ENCODE measurements around the gene FUNDC1.

Gene FUNDC1

DNA sequence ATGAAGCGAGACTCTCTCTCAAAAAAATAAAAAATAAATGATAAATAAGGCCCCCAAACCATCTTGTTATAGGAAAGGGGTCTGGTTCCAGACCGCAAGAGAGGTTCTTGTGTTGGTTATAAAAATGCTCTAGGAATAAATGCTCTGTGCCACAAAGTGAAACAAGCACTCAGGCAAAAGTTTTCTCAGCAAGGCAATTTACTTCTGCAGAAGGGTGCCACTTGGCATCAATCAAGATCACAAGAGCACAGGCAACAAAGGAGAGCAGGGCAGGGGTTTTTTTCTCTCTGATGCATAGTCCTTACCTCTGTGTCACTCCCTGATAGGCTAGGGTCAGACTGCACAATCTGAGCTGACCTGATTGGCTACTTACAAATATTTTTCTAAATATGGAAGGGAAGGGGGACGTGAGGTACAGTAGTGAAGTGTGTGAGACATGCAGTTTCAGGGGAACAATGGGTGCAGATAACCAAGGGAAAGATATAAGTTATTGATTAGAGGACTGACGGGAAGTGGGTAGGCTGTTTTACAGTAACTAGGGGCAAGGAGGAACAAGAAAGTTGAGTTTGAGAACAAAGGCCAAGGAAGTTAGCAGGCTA lies 29.8 kb upstream of the FUNDC1 start:
- no peak for TF ChIP-seq ZBTB7A (IDR thresholded peaks at IDR 0.05; ENCODE audit: low read depth)
- no peak for TF ChIP-seq FOXM1 (IDR thresholded peaks at IDR 0.05; ENCODE audit: borderline replicate concordance, low read depth)
- no peak for TF ChIP-seq CREB1 (IDR thresholded peaks at IDR 0.05; ENCODE audit: low read depth)
- no peak for TF ChIP-seq YY1 (IDR thresholded peaks at IDR 0.05; ENCODE audit: low read depth)
- TF ChIP-seq, protein P1, sequence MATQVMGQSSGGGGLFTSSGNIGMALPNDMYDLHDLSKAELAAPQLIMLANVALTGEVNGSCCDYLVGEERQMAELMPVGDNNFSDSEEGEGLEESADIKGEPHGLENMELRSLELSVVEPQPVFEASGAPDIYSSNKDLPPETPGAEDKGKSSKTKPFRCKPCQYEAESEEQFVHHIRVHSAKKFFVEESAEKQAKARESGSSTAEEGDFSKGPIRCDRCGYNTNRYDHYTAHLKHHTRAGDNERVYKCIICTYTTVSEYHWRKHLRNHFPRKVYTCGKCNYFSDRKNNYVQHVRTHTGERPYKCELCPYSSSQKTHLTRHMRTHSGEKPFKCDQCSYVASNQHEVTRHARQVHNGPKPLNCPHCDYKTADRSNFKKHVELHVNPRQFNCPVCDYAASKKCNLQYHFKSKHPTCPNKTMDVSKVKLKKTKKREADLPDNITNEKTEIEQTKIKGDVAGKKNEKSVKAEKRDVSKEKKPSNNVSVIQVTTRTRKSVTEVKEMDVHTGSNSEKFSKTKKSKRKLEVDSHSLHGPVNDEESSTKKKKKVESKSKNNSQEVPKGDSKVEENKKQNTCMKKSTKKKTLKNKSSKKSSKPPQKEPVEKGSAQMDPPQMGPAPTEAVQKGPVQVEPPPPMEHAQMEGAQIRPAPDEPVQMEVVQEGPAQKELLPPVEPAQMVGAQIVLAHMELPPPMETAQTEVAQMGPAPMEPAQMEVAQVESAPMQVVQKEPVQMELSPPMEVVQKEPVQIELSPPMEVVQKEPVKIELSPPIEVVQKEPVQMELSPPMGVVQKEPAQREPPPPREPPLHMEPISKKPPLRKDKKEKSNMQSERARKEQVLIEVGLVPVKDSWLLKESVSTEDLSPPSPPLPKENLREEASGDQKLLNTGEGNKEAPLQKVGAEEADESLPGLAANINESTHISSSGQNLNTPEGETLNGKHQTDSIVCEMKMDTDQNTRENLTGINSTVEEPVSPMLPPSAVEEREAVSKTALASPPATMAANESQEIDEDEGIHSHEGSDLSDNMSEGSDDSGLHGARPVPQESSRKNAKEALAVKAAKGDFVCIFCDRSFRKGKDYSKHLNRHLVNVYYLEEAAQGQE (IDR thresholded peaks at IDR 0.05; ENCODE audit: low read depth) = no peak
- no peak for TF ChIP-seq TAF1 (IDR thresholded peaks at IDR 0.05; ENCODE audit: low read depth)
- TF ChIP-seq, protein P2, sequence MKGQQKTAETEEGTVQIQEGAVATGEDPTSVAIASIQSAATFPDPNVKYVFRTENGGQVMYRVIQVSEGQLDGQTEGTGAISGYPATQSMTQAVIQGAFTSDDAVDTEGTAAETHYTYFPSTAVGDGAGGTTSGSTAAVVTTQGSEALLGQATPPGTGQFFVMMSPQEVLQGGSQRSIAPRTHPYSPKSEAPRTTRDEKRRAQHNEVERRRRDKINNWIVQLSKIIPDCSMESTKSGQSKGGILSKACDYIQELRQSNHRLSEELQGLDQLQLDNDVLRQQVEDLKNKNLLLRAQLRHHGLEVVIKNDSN (IDR thresholded peaks at IDR 0.05) = no peak
- TF ChIP-seq TCF12 (IDR thresholded peaks at IDR 0.05; ENCODE audit: low read depth) = no peak
- TF ChIP-seq RAD21 (IDR thresholded peaks at IDR 0.05; ENCODE audit: low read depth) = no peak
- no peak for TF ChIP-seq TEAD4 (IDR thresholded peaks at IDR 0.05)
- no peak for TF ChIP-seq EP300 (IDR thresholded peaks at IDR 0.05; ENCODE audit: borderline replicate concordance)
- TF ChIP-seq, protein P3, sequence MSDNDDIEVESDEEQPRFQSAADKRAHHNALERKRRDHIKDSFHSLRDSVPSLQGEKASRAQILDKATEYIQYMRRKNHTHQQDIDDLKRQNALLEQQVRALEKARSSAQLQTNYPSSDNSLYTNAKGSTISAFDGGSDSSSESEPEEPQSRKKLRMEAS (IDR thresholded peaks at IDR 0.05) = no peak
- TF ChIP-seq CEBPB (IDR thresholded peaks at IDR 0.05) = no peak
- TF ChIP-seq EGR1 (IDR thresholded peaks at IDR 0.05) = no peak
- TF ChIP-seq NFIC (IDR thresholded peaks at IDR 0.05) = no peak

DNA sequence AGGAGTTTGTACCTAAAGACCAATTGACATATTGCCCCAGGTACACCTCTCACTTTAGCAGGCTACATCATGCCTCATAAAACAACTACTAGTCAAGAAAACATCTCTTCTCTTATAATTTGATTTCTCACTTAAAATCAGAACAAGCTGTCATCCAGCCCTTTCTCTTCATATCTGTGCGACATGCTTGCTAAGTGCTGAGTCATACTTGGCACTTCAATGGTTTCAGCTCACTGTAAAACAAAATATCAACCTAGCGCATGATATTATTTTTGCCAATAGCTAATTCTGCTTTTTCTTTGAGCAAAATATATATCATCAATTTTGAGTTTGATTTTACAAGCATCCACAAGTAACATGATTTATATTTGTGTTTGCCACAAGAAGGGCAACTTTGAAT lies 27.9 kb upstream of the FUNDC1 start:
- no peak for TF ChIP-seq CREB1 (IDR thresholded peaks at IDR 0.05; ENCODE audit: low read depth)

DNA sequence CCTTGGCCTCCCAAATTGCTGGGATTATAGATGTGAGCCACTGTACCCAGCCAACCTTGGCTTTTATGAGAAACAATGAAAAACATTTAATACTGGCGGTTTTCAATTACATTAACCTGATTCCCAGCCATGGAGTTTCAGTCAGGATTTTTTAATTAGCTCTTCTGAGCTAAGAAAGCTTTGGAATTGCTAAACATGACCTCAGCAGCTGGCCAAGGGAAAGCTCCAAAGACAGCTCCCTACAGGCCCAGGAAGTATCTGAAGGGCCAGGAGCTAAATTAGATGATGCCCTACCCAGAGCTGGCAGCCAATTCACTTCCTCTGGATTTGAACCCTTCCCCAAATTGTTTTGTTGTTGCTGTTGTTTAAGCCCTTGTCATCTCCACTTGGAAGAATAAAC lies 26.5 kb upstream of the FUNDC1 start:
- no peak for TF ChIP-seq CEBPB (IDR thresholded peaks at IDR 0.05)
- no peak for TF ChIP-seq TAF1 (IDR thresholded peaks at IDR 0.05; ENCODE audit: low read depth)
- TF ChIP-seq, protein P1 (IDR thresholded peaks at IDR 0.05; ENCODE audit: low read depth) = no peak
- no peak for TF ChIP-seq CREB1 (IDR thresholded peaks at IDR 0.05; ENCODE audit: low read depth)
- TF ChIP-seq, protein P3 (IDR thresholded peaks at IDR 0.05) = no peak
- TF ChIP-seq, protein P2 (IDR thresholded peaks at IDR 0.05) = no peak
- no peak for TF ChIP-seq YY1 (IDR thresholded peaks at IDR 0.05; ENCODE audit: low read depth)
- TF ChIP-seq EGR1 (IDR thresholded peaks at IDR 0.05) = no peak
- TF ChIP-seq NFIC (IDR thresholded peaks at IDR 0.05) = no peak
- TF ChIP-seq EP300 (IDR thresholded peaks at IDR 0.05; ENCODE audit: borderline replicate concordance) = no peak
- no peak for TF ChIP-seq TCF12 (IDR thresholded peaks at IDR 0.05; ENCODE audit: low read depth)
- TF ChIP-seq ZBTB7A (IDR thresholded peaks at IDR 0.05; ENCODE audit: low read depth) = no peak
- TF ChIP-seq FOXM1 (IDR thresholded peaks at IDR 0.05; ENCODE audit: borderline replicate concordance, low read depth) = no peak
- no peak for TF ChIP-seq TEAD4 (IDR thresholded peaks at IDR 0.05)
- no peak for TF ChIP-seq RAD21 (IDR thresholded peaks at IDR 0.05; ENCODE audit: low read depth)

DNA sequence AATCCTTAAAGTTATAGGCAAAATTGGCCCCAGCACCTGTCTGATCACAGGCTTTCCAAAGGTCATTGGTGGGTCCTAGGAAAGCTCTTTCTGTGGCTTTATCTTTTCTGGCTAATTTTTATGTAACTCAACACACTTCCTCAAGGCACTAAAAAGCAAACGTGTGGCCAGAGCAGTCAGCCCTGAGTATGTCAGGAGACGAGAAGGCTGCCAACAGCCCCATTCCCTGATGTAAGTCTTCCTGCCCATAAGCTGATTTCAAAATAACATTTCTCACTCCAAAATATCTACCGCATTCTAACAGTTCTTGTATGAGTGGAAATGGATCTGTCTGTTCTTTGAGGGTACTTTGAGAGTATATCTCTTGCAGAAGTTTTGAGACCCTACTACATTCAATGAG lies 25.5 kb upstream of the FUNDC1 start:
- TF ChIP-seq EGR1 (IDR thresholded peaks at IDR 0.05) (no peak), FOXM1 (IDR thresholded peaks at IDR 0.05; ENCODE audit: borderline replicate concordance, low read depth) (no peak), TAF1 (IDR thresholded peaks at IDR 0.05; ENCODE audit: low read depth) (no peak), RAD21 (IDR thresholded peaks at IDR 0.05; ENCODE audit: low read depth) (no peak), CREB1 (IDR thresholded peaks at IDR 0.05; ENCODE audit: low read depth) (no peak)
- TF ChIP-seq, protein P3 (IDR thresholded peaks at IDR 0.05) = no peak

DNA sequence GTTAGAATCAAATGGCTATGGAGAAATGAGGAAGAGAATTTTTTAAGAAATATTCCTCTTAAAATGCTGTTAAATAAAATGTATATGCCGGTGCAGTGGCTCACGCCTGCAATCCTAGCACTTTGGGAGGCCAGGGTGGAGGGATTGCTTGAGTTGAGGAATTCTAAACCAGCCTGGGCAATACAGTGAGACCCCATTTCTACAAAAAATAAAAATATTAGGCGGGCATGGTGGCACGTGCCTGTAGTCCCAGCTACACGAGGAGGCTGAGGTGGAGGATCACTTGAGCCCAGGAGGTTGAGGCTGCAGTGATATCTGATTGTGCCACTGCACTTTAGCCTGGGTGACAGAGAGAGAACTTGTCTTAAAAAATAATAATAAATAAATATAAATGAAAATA lies 7.9 kb upstream of the FUNDC1 start:
- TF ChIP-seq CREB1 (IDR thresholded peaks at IDR 0.05; ENCODE audit: low read depth) (no peak), RAD21 (IDR thresholded peaks at IDR 0.05; ENCODE audit: low read depth) (no peak)
- TF ChIP-seq, protein P3 (IDR thresholded peaks at IDR 0.05) = no peak

DNA sequence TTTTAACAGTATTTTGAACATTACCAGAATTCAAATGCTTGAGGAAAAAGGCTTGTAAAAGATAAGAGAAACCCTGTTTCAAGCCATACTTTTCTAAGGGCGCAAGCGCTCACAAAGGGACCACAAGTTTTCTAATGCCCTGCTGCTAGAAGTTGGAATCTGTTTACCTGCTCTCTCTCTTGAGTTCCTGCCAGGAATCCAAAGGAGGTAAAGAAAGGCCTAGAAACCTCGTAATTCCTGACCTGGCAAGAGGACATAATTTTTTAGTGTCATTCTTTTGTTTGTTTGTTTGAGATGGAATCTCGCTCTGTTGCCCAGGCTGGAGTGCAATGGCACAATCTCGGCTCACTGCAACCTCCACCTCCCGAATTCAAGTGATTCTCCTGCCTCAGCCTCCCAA lies 1.4 kb upstream of the FUNDC1 start:
- TF ChIP-seq ZBTB7A (IDR thresholded peaks at IDR 0.05; ENCODE audit: low read depth) = no peak
- TF ChIP-seq TCF12 (IDR thresholded peaks at IDR 0.05; ENCODE audit: low read depth) = no peak
- TF ChIP-seq, protein P3 (IDR thresholded peaks at IDR 0.05) = no peak
- no peak for TF ChIP-seq CEBPB (IDR thresholded peaks at IDR 0.05)
- no peak for TF ChIP-seq EGR1 (IDR thresholded peaks at IDR 0.05)
- TF ChIP-seq YY1 (IDR thresholded peaks at IDR 0.05; ENCODE audit: low read depth) = no peak
- TF ChIP-seq TAF1 (IDR thresholded peaks at IDR 0.05; ENCODE audit: low read depth) = no peak
- TF ChIP-seq, protein P1 (IDR thresholded peaks at IDR 0.05; ENCODE audit: low read depth) = no peak
- TF ChIP-seq FOXM1 (IDR thresholded peaks at IDR 0.05; ENCODE audit: borderline replicate concordance, low read depth) = no peak
